ENCODE results near the gene HCFC2. TPM values are rescaled to one million over a fixed set of nuclear protein-coding genes. Genes with fewer than 3 reads are reported as not detected.
A peak's percentile ranks its signal among the peaks of the same experiment; 100 is the strongest.

The HCFC2 gene
- total RNA-seq, 1 donor from 2014 or later = 18.5 TPM

DNA sequence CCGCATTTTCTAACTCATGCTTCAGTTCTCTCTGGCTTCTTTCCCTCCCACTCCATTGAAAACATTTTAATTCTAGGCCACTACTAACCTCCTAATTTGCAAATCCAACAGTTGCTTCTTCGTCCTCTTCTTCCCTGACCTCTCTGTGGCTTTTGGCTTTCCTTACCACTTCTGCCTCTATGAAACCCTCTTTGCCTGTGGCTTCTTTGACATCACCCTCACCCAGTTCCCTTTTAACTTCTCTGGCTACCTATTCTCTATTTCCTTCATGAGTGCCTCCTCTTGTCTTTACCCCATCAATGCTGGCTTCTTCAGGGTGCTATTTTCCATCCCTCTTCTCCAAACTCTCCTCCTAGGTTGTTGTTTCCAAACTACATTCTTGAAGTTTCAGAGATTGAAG is 4.4 kb upstream of the HCFC2 start:
- no peak overlapping the region for H3K27ac ChIP-seq
- H3K4me3 ChIP-seq = no peak overlapping the region
- DNase-seq (no peak), ATAC-seq (no peak)
- H3K27me3 ChIP-seq (ENCODE audit: low read depth) = no peaks in the 10 kb centered on the region
- TF ChIP-seq, protein P1, sequence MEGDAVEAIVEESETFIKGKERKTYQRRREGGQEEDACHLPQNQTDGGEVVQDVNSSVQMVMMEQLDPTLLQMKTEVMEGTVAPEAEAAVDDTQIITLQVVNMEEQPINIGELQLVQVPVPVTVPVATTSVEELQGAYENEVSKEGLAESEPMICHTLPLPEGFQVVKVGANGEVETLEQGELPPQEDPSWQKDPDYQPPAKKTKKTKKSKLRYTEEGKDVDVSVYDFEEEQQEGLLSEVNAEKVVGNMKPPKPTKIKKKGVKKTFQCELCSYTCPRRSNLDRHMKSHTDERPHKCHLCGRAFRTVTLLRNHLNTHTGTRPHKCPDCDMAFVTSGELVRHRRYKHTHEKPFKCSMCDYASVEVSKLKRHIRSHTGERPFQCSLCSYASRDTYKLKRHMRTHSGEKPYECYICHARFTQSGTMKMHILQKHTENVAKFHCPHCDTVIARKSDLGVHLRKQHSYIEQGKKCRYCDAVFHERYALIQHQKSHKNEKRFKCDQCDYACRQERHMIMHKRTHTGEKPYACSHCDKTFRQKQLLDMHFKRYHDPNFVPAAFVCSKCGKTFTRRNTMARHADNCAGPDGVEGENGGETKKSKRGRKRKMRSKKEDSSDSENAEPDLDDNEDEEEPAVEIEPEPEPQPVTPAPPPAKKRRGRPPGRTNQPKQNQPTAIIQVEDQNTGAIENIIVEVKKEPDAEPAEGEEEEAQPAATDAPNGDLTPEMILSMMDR (IDR thresholded peaks at IDR 0.05) = no peak
- no peaks in the 10 kb centered on the region for H3K36me3 ChIP-seq
- H3K9me3 ChIP-seq = no peaks in the 10 kb centered on the region
- peaks cover 25% of the 10 kb centered on the region for H3K4me1 ChIP-seq
- intact Hi-C loops (cut with DNase I) = no loop called here

DNA sequence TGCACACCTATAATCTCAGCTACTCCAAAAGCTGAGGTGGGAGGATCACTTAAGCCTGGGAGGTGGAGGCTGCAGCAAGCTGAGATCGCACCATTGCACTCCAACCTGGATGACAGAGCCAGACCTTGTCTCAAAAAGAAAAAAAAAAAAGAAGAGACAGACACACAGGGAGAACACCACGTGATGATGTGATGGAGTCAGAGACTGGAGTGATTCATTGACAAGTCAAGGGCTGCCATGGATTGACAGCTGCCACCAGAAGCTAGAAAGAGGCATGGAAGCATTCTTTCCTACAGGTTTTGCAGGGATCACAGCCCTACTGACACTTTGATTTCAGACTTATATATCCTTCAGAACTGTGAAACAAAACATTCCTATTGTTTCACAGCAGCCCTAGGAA is 3.5 kb upstream of the HCFC2 start:
- intact Hi-C loops (cut with DNase I) = no loop called here
- no peak for ATAC-seq
- peaks cover 25% of the 10 kb centered on the region for H3K4me1 ChIP-seq

DNA sequence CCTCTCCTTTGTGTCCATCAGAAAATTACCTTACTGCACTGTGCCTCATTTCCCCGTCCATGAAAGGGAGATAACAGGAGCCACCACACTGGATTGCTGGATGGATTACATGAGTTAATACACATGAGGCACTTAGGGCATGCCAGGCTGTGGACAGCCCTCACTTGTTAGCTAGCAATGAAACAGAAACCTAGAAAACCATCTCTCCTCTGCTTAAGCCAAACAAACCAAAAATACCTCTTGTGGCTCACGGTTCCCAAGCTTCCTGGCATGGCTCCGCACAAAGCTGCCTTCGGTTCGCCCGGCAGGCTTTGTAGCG is 660 bp upstream of the HCFC2 start:
- intact Hi-C loops (cut with DNase I) = no loop called here
- peaks cover 16% of the 10 kb centered on the region for H3K36me3 ChIP-seq
- TF ChIP-seq, protein P1 (IDR thresholded peaks at IDR 0.05) = no peak
- peak; percentile 31 to 53 for ATAC-seq
- H3K27me3 ChIP-seq (ENCODE audit: low read depth) = no peaks in the 10 kb centered on the region
- H3K4me1 ChIP-seq = peaks cover 30% of the 10 kb centered on the region
- H3K4me3 ChIP-seq = peak overlapping the region; percentile 90
- no peaks in the 10 kb centered on the region for H3K9me3 ChIP-seq
- peak overlapping the region; percentile 84 for H3K27ac ChIP-seq
- DNase-seq = no peak

More for the DNA sequence above, 3.5 kb upstream of the HCFC2 start:
- TF ChIP-seq, protein P1 (IDR thresholded peaks at IDR 0.05) = no peak
- H3K9me3 ChIP-seq = no peaks in the 10 kb centered on the region
- no peaks in the 10 kb centered on the region for H3K27me3 ChIP-seq (ENCODE audit: low read depth)
- H3K27ac ChIP-seq = no peak overlapping the region
- H3K36me3 ChIP-seq = no peaks in the 10 kb centered on the region
- no peak overlapping the region for H3K4me3 ChIP-seq
- DNase-seq = no peak

DNA sequence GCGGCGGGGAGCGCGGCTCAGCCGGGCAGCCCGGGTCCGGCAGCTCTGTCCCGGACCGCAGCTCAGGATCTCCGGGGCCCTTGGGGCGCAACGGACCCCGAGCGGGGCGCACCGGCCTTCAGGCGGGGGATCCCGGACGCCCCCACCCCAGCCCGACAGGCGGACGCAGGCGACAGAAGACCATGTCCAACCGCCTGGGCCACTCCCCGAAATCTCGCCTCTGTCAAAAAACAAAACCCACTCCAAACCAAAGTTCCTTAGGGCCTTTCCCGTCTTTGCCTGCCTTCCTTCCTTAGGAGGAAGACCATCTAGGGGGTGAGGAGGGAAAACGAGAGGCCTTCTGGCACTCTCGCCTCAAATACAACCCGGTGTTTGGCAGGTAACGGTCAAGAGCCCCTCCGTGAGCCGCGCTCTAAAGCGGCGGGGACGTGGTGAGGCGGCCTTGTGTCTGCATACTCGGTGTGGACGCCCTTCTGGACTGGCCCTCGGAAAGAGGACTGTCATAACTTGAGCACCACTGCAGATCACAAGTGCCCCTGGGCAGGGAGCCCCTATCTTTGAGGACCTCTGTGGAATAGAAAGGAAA is 604 bp downstream of the HCFC2 start:
- H3K4me1 ChIP-seq = peaks cover 30% of the 10 kb centered on the region
- DNase-seq = peak; percentile 54
- TF ChIP-seq, protein P1 (IDR thresholded peaks at IDR 0.05) = no peak
- H3K4me3 ChIP-seq = peak overlapping the region; percentile 90
- no peaks in the 10 kb centered on the region for H3K9me3 ChIP-seq
- peak overlapping the region; percentile 84 for H3K27ac ChIP-seq
- ATAC-seq = peak; percentile 42 to 54
- H3K36me3 ChIP-seq = peaks cover 27% of the 10 kb centered on the region
- no peaks in the 10 kb centered on the region for H3K27me3 ChIP-seq (ENCODE audit: low read depth)
- intact Hi-C loops (cut with DNase I) = no loop called here

DNA sequence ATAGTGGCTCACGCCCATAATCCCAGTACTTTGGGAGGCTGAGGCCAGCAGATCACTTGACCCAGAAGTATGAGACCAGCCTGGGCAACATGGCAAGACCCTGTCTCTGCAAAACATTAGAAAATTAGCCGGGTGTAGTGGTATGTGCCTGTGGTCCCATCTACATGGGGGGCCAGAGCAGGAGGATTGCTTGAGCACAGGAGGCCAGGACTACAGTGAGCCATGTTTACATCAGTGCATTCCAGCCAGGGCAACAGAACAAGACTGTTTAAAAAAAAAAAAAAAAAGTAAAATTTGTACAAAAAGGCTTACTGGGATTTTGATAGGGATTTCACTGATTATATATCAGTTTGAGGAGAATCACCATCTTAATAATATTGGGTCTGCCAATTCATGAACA is 7.8 kb downstream of the HCFC2 start:
- H3K4me1 ChIP-seq = peaks cover 2% of the 10 kb centered on the region
- DNase-seq = no peak
- no peak overlapping the region for H3K27ac ChIP-seq
- ATAC-seq = no peak
- H3K9me3 ChIP-seq = no peaks in the 10 kb centered on the region
- H3K36me3 ChIP-seq = peaks cover 49% of the 10 kb centered on the region
- no peak overlapping the region for H3K4me3 ChIP-seq
- intact Hi-C loops (cut with DNase I) = no loop called here
- no peaks in the 10 kb centered on the region for H3K27me3 ChIP-seq (ENCODE audit: low read depth)
- TF ChIP-seq, protein P1 (IDR thresholded peaks at IDR 0.05) = no peak

Measured in lower lobe of right lung (tissue), 2 donors.